Loucy (cell line): Measurements from ENCODE around the gene ZNF579.

Source experiments
- H2AFZ ChIP-seq: fragments of 200-600 bp; sonication (generic); 2 replicates; pipeline ENCODE4 v1.6.0; 2016; ENCODE audit warnings: antibody characterized with exemption, mild to moderate bottlenecking, low read length, moderate library complexity
- H3F3A ChIP-seq: fragments of 200-600 bp; 2 replicates; pipeline ENCODE4 v1.6.0; 2016; ENCODE audit warnings: antibody characterized with exemption, low read depth, mild to moderate bottlenecking
- H3K27me3 ChIP-seq: fragments of 200-600 bp; sonication (generic); 2 replicates; pipeline ENCODE4 v1.6.1; 2014; ENCODE audit warnings: low read length, mild to moderate bottlenecking; ENCODE audit not compliant: insufficient read depth, poor library complexity, severe bottlenecking
- H3K36me3 ChIP-seq: fragments of 200-600 bp; sonication (generic); 2 replicates; pipeline ENCODE4 v1.6.1; 2016; ENCODE audit warnings: low read length; ENCODE audit not compliant: insufficient read depth
- H3K4me1 ChIP-seq: fragments of 200-600 bp; sonication (generic); 2 replicates; pipeline ENCODE4 v1.5.1; 2014; ENCODE audit warnings: low read length, mild to moderate bottlenecking; ENCODE audit not compliant: insufficient read depth, poor library complexity, severe bottlenecking
- H3K4me2 ChIP-seq: fragments of 200-600 bp; sonication (generic); 2 replicates; pipeline ENCODE4 v1.6.0; 2014; ENCODE audit warnings: antibody characterized with exemption, low read length, low read depth, mild to moderate bottlenecking; ENCODE audit not compliant: poor library complexity, severe bottlenecking
- H3K4me3 ChIP-seq: fragments of 200-600 bp; sonication (generic); 2 replicates; pipeline ENCODE4 v1.5.1; 2014; ENCODE audit warnings: low read length, mild to moderate bottlenecking, mixed read lengths; ENCODE audit not compliant: poor library complexity, severe bottlenecking
- H3K79me2 ChIP-seq: fragments of 200-600 bp; sonication (generic); 2 replicates; pipeline ENCODE4 v1.6.1; 2014; ENCODE audit warnings: low read length; ENCODE audit not compliant: insufficient read depth
- H3K9ac ChIP-seq: fragments of 200-600 bp; sonication (generic); 2 replicates; pipeline ENCODE4 v1.6.0; 2014; ENCODE audit warnings: mild to moderate bottlenecking, low read depth, low read length, moderate library complexity; ENCODE audit not compliant: poor library complexity, severe bottlenecking
- H3K9me2 ChIP-seq: fragments of 200-600 bp; sonication (generic); replicated peaks from 2 replicates; pipeline ENCODE4 v1.6.1; 2016; ENCODE audit warnings: low read depth, low read length, mixed read lengths
- H3K9me3 ChIP-seq: fragments of 200-600 bp; sonication (generic); 2 replicates; pipeline ENCODE4 v1.6.1; 2014; ENCODE audit warnings: mild to moderate bottlenecking, antibody characterized with exemption, low read length, low read depth; ENCODE audit not compliant: insufficient read depth
- H4K20me1 ChIP-seq: fragments of 200-600 bp; sonication (generic); 2 replicates; pipeline ENCODE4 v1.6.0; 2014; ENCODE audit warnings: antibody characterized with exemption, low read length, mild to moderate bottlenecking; ENCODE audit not compliant: insufficient read depth, poor library complexity, severe bottlenecking
- CTCF ChIP-seq: fragments of 200-600 bp; sonication (generic); conservative IDR thresholded peaks from 2 replicates; pipeline ENCODE4 v1.5.1; 2014; ENCODE audit warnings: mild to moderate bottlenecking, antibody characterized with exemption, low read length
- EZH2phosphoT487 ChIP-seq: fragments of 200-600 bp; IDR thresholded peaks from 2 replicates; pipeline ENCODE4 v1.6.1; 2018; ENCODE audit warnings: antibody characterized with exemption, mild to moderate bottlenecking, moderate library complexity, borderline replicate concordance

Gene ZNF579

GRCh38 chr19:55539090-55539984 lies 41.3 kb downstream of the ZNF579 start:
- no peaks in the 10 kb centered on the region for H3K79me2 ChIP-seq

GRCh38 chr19:55538132-55538531 lies 42.5 kb downstream of the ZNF579 start:
- Histone ChIP-seq H3K36me3 (no peaks in the 10 kb centered on the region), H3K4me2 (no peak overlapping the region)

More at GRCh38 chr19:55539090-55539984, 41.3 kb downstream of the ZNF579 start:
- no peak overlapping the region for H2AFZ ChIP-seq
- TF ChIP-seq CTCF (no peak), EZH2phosphoT487 (no peak)
- no peak overlapping the region for H3K4me3 ChIP-seq
- no peaks in the 10 kb centered on the region for H3K27me3 ChIP-seq
- no peak overlapping the region for H3K4me2 ChIP-seq
- no peaks in the 10 kb centered on the region for H3K36me3 ChIP-seq
- H3F3A ChIP-seq, result no peaks in the 10 kb centered on the region
- no peak overlapping the region for H3K9ac ChIP-seq
- no peaks in the 10 kb centered on the region for H3K9me3 ChIP-seq
- H4K20me1 ChIP-seq, result no peaks in the 10 kb centered on the region
- no peaks in the 10 kb centered on the region for H3K9me2 ChIP-seq
- H3K4me1 ChIP-seq, result no peaks in the 10 kb centered on the region

GRCh38 chr19:55537741-55538111 lies 42.9 kb downstream of the ZNF579 start:
- no peak overlapping the region for H3K4me2 ChIP-seq
- no peaks in the 10 kb centered on the region for H3K4me1 ChIP-seq
- no peaks in the 10 kb centered on the region for H3K9me2 ChIP-seq
- H3K79me2 ChIP-seq, result no peaks in the 10 kb centered on the region
- no peaks in the 10 kb centered on the region for H4K20me1 ChIP-seq
- H3K4me3 ChIP-seq, result no peak overlapping the region
- H2AFZ ChIP-seq, result no peak overlapping the region
- no peak overlapping the region for H3K9ac ChIP-seq
- no peak for TF ChIP-seq EZH2phosphoT487
- TF ChIP-seq CTCF, result no peak
- no peaks in the 10 kb centered on the region for H3K9me3 ChIP-seq
- H3K36me3 ChIP-seq, result no peaks in the 10 kb centered on the region
- H3K27me3 ChIP-seq, result no peaks in the 10 kb centered on the region
- no peaks in the 10 kb centered on the region for H3F3A ChIP-seq

More at GRCh38 chr19:55538132-55538531, 42.5 kb downstream of the ZNF579 start:
- Histone ChIP-seq H3K4me3 (no peak overlapping the region), H3K79me2 (no peaks in the 10 kb centered on the region), H3K4me1 (no peaks in the 10 kb centered on the region), H3K27me3 (no peaks in the 10 kb centered on the region), H2AFZ (no peak overlapping the region), H3F3A (no peaks in the 10 kb centered on the region), H4K20me1 (no peaks in the 10 kb centered on the region), H3K9me2 (no peaks in the 10 kb centered on the region), H3K9me3 (no peaks in the 10 kb centered on the region), H3K9ac (no peak overlapping the region)
- TF ChIP-seq EZH2phosphoT487, result no peak
- TF ChIP-seq CTCF, result no peak
